ENCODE measurements around the gene SMARCA2.

DNA sequence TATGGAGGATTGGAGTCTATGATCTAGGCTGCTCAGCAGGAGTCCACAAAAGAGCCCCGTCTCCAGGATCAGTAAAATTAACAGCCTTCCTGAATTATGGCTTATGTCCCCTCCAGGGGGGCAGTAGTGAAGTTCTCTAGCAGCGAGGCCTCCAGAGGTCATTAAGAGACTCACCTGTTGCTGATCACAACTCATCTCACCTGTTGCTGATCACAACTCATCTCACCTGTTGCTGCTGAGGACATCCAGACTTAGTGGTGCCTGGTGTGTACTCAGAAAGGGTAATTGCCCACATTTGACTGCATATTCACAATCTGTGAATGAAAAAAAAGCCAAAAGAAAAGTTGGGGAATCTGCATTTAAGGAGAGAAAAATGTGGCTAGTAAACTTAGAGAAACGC lies 129.5 kb downstream of the SMARCA2 start:
- TF ChIP-seq CTCF (IDR thresholded peaks at IDR 0.05) (no peak), POLR2A (IDR thresholded peaks at IDR 0.05) (no peak)

Data from upper lobe of left lung (tissue), 4 donors.